Frontal cortex (tissue), 4 donors: Measurements from ENCODE around the gene KRT77. TPM values are rescaled to one million over a fixed set of nuclear protein-coding genes. Genes with fewer than 3 reads are reported as not detected.

ENCODE experiments used
- DNase-seq, 2 donors: peaks; one replicate each; pipeline ENCODE4 v3.0.0; 2012; ENCODE audit warnings: low spot score in 2 of 2
- FAIRE-seq: peaks from 2 replicates; lab custom pipeline; 2012; peaks lifted over from hg19 to GRCh38; lab: Jason Lieb, UNC
- total RNA-seq: library from RNA; depleted of rRNA; stranded (reverse); fragments of >200 nt; gene quantifications from one replicate; pipeline ENCODE4 v1.2.3, GENCODE V29; 2014
- donor health status: control.
- donor health status: control.
- donor health status: control.

KRT77 gene
- total RNA-seq, 1 donor from 2014 or later: not detected

DNA sequence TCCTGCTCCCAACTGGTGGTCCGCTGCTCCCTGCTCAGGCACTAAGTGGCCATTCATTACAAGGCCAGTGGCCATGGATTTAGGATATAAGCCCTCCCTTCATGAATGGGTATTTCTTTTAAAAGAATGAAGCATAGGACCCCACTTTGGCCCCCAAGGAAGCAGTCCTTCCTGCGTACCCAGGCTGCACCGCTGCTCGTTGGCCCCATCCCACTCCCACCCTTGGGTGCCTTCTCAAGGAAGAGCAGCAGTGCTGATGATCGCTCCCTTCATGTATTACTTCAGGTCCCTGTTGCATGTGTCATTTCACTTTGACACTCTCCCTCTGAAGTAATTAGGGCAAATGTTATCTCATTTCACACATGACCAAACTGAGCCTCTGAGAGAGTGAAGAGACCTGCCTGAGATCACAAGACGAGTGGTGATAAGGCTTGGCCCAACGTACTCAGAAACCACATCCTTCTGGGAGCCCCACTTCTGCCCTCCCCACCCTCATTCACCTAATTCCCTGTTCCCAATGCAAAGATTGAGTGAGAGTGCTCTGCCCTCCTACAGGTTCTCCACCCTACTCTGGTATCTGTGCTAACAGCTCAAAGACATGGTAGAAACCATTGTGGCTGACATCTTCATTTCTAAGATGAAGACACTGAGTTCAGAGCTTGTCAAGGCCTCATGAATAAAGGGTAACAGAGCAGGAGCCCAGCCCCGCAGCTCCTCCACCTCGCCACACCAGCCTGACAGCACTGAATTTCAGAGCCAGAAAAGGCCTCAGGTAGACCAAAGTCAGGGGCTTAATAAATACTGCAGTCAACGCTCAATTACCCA, 41.0 kb downstream of the KRT77 start:
- no peak for FAIRE-seq
- DNase-seq: no peak

DNA sequence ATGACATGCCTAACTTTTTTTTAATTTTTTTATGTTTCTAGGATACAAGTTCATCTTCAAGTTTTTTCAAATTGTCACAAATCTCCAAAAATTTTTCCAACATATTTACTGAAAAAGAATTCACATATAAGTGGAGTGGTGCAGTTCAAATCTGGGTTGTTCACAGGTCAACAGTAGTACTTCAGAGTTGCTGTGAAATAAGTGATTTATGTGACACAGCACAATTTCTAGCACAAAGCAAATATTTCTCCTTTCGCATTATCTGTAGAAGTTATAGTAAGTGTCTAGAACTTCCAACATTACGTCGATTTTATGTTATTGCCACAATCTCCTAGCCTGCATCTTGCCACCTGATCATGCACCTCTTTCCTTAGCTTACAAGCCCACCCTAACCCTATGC, 41.7 kb downstream of the KRT77 start:
- DNase-seq (no peak), FAIRE-seq (no peak)

DNA sequence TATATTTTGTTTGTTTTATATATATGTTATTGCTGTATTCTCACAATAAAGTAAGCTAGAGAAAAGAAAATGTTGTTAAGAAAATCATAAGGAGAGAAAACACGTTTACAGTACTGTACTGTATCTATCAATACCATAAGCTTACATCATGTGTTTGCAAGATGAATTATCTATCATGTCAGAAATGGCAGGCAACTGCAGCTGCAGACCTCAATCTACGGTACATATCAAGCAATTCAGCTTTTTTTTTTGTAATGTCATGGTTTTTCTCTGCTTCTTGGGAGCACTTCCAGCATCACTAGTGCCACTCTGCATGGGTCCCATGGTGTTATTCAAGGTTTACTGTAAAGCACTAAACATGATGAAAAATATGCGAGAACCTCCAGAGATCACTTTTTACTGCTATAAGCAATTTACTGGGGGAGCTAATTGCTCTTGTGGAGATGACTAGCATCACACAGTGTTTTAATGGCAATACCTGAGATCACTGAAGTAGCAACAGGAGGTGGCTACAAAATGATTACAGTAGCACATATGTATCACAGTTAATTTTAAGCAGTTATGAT, 42.3 kb downstream of the KRT77 start:
- no peak for FAIRE-seq

DNA sequence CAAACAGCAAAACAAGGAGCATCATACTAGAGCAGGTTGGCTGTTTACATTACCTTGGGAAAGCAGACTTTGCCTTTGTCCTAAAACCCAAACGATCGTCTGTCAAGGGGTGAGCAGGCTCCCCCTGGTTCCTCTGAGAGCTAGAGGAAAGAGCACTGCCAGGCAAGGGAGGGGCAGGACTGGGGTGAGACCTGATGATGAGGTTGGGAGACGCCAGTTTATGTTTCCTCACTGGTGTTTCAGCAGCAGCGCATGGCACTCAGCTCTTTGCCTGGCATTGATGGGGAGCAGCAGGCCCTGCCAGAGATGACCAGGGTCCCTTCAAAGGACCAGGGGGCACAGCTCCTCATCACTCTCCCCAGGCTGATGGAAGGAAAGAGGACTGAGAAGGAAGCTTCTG, 43.4 kb downstream of the KRT77 start:
- no peak for FAIRE-seq
- DNase-seq: no peak

More for the DNA sequence above, 42.3 kb downstream of the KRT77 start:
- DNase-seq: no peak

DNA sequence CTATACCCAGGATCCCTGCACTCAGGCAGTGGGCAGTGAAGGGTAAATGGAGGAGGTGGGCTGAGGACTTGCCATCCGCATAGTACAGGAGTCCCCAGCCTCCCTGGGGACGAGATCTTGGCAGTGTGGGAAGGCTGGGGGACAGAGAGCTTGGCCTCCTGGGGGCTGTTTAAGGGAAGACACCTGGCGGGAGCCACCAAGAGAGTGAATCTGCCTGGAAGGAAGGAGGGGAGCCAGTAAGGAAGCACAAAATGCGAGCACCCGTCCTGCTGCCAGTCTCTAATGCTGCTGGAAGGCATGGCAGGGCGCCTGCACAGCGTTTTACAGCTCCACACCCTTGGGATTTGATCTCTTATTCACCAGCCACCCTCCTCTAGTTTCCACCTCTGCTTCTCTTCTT, 43.9 kb downstream of the KRT77 start:
- DNase-seq (no peak), FAIRE-seq (no peak)

DNA sequence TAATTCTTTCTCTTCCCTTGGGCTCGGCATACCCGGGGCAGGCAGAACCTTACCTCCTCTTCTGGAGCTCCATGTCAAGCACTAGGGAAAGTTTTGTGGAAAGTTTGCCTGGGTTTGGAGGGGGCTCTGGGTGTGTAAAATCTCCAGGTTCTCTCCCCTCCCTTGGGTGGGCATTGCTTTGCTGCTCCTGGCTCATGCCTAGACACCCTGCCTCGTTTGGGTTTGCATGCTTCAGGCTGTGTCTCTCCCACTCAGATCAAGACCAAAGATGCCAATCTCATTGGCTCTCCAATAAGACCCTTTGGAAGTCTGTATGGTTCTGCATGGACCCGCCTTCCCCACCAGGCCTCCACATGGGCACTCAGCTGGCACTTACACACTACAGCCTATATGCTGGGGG, 45.1 kb downstream of the KRT77 start:
- FAIRE-seq: no peak
- DNase-seq: no peak

DNA sequence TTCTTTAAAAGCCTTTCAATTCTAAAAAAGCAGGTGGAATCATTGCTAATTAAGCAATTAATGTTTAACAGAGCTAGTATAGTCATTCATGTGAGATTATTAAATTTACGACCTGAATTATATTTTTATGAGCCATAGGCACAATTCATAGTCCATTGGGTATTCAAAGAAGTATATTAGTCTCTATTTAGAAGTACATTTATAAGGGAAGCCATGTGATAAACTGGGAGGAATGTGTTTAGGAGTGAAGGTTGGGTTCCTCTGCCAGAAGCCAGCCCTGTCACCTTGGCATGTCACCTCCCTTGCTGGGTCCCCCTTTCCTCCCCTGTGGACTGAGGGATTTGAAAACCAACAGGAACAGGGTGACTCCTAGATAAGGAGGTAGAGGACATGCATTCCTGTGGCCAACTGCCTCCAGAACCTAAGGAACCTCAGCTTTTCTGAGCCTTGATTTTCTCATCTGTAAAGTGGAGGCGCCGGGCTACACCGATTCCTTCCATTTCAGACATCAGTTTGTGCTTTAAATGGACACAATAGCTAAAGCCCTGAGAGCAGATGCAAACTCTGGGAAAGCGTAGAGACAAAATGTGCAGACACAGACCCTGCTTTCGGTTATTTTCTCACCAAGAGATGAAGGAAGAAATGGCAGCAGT, 45.9 kb downstream of the KRT77 start:
- FAIRE-seq (no peak), DNase-seq (no peak)

DNA sequence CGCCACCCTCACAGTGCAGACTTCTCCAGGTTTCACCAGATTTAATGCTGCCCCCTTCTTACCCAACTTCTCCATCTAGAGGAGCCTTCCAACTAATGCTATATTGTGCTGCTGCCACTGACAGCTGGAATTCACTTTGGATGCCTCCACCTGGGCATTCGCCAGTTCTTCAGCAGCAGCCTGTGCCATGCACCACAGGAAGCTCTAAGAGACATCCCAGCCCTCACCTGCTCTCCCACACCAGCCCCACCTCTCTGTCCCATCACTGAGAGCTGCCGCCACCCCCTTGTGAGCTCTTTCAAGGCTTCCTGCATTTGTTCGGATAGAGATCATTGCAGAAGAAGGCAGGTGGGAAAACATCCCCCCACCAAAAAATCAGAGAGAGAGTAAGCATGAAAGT, 46.7 kb downstream of the KRT77 start:
- DNase-seq (no peak), FAIRE-seq (no peak)

DNA sequence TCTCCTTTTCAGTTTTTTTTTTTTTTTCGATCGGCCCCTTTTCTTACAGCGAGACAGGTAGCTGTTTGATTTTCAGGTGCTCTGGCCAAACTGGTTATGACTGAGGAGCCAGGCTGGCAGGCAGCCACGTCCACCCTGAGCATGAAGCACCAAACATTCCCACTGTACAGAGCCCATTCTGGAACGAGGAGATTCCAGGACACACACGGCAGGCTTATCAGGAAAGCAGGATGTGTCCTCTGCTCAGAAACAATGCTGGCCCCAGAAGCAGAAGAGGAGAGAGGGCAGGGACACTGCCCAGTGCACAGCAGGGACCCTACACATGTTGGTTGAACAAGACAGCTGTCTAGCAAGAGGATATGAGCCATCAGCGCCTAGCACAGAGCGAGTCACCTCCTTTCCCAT, 47.6 kb downstream of the KRT77 start:
- no peak for FAIRE-seq
- no peak for DNase-seq

DNA sequence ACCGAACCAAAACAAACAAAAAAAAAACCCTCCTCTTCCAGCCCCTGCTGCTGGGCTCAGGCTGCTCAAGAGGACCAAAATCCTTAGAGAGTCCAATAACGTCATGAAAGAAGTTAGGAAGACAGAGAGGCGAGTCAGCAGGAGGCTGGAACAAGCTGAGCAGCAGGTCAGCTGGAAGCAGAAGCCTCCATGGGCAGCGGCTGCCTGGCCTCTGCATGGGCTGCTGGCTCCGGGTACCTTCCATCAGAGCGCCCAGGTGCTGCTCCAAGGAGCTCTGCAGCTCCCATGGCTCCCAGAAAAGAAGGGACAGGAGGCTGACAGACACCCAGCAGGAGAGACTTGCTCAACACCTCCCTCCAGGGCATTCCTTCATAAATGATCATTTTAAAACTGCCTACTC, 48.1 kb downstream of the KRT77 start:
- no peak for FAIRE-seq

DNA sequence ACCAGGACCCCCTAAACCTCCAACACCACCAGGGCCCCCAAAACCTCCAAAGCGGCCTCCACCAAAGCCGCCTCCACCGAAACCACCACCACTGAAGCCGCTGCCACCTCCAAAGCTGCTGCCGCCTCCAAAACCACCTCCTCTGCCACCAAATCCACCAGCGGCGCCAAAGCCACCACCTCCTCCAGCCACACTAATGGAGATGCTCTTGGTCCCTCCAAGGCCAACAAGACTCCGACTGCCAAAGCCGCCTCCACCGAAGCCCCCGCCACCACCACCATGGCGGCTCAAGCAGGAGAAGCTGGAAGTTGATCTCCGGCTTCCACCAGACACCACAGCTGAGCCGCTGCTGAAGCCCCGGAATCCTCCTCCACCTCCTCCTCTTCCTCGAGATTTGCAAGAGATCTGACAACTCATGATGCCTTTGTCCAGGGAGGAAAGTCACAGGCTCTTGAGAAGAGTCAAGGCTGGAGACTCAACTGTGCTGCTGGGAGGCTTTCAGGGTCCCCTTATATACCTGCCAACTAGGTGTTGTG, 51.5 kb downstream of the KRT77 start, which contains the start of gene KRT2:
KRT2 (minus strand) TSS at position 486 of the 536 bp plus-strand sequence; CDS start at position 417, 69 bp downstream.
- DNase-seq (no peak), FAIRE-seq (no peak)

More for the DNA sequence above, 48.1 kb downstream of the KRT77 start:
- no peak for DNase-seq

DNA sequence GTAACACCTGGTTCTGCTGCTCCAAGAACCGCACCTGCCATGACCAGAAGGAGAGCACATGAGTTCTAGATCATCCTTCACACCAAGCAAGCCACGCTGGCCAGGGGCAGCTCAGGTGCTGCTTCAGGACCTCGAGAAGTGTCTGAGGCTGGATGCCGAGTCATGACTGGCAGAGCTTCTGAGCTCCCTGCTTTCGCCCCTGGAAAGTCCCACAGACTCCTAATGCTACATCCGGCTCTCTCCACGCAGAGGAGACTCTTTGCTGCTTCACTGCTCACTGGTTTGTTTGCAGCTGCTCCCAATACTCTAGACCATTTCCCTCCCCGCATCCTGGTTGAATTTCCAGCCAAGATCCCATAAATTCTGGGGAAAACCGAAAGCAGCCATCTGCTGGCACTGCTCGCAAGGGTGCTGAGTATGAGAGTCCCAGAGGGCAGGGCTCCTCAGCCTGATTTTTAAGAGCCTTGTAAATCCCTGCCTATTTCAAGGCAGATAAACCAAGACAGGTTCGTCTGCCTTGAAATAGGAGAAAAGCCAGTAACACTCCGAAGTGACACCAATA, 52.7 kb downstream of the KRT77 start:
- DNase-seq (no peak), FAIRE-seq (no peak)

DNA sequence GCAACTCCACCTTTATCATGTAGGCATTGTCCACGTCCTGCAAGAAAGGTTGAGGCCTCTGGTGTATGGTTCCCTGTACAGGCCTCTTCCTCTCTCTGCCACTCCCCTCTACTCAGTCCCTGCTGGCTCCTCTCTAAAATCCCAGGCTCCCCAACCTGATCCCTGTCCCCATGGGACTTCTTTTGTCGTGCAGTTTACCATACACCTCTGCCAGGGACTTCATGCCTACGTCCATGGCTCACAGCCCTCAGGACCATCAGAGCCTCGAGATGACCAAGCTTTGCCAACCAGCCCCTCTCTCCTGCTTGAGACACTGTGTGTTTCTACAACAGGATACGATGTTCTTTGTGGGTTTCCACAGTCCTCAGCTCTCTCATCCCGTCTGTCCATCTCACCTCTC, 54.3 kb downstream of the KRT77 start:
- FAIRE-seq (no peak), DNase-seq (no peak)

DNA sequence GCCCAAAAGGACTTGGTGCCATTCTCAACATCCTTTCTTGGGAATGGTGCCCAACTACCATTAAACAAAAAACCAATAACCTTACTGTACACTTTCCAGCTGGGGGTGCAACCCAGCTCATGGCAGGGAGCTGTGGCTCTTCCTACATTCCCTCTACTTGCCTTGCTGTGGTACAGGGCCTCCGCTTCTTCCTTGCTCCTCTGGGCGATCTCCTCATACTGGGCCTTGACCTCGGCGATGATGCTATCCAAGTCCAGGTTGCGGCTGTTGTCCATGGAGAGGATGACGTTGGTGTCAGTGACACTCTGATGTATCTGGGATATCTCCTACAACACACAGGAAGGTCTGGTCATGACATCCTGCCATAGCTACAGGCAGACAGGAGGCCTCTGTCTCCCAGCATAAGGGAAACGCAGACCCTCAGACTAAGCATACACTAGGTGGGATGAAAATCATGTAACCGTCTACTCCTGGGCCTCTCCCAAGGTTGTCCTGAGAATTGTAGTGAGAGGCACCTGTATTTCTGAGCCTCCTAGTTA, 55.2 kb downstream of the KRT77 start:
- FAIRE-seq (no peak), DNase-seq (no peak)

DNA sequence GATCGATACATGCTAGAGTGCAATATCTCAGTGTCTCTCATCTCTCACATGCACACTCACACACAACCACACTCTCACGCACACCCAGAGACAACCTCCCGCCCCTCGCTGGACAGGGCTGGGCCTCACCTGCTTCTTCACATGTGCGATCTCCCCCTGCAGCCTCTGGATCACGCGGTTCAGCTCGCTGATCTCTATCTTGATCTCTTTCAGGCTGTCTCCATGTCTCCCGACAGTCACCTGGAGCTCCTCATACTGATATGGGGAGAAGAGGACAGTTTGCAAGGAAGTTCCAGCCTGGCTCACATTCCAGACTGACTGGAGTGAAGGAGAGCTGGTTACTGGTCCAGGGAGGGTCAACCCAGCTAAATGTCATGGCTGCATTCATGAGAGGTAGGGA, 55.7 kb downstream of the KRT77 start:
- FAIRE-seq: no peak
- DNase-seq: no peak

DNA sequence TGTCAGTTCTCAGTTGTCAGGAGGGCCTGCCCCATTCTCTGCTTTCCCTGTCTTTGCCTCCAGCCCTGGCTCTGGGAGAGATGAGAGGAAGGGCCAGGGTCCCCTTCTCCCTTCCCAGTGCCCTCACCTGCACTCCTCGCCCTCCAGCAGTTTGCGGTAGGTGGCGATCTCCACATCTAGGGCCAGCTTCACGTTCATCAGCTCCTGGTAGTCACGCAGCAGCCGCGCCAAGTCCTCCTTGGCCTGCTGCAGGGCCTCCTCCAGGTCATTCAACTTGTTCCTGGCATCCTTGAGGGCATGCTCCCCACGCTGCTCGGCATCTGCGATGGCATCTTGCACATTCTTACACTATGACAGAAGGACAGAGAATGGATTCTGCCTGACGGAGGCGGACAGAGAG, 56.7 kb downstream of the KRT77 start:
- FAIRE-seq (no peak), DNase-seq (no peak)

DNA sequence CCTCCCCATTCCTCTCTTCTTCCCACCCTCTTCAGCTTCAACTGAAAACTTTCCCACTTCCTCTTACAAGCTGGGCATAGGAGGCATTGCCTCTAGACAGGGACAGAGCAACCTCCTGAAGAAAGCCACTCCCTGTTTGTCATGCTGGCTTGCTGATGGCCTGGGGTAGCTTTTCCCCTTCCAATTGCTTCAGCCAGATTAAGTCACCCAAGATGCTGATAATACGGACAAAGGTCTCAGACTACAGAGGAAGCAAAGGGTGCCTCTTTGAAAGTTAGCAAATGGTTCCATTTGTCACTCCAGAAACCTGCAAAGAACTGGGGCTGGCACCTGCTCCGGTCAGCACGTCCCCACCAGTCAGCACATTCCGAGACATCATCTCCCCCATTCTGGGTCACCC, 57.3 kb downstream of the KRT77 start:
- FAIRE-seq (no peak), DNase-seq (no peak)

DNA sequence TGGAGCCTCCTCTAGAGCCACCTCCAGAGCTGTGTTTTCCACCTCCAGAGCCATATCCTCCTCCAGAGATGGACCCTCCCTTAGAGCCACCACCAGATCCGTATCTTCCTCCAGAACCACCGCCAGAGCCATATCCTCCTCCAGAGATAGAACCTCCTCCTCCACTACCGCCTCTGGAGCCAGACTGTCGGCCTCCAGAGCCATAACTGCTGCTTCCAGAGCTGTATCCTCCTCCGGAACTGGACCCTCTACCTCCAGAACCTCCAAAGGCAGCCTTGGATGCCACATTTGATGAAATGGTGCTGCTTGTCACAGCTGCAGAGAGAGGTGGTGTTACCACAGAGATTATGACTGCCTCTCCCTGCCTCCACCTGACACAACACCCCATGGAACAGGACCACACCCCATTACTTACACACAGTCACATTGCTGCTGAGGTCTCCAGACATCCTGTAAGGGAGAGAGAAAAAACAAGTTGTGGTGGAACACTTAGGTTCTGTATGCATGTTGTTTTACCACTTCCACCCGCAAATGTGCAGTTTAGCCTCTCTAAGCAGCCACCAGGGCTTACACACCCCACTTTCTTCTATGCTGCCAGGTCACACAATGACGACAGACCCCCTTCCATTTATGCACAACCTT, 58.1 kb downstream of the KRT77 start:
- FAIRE-seq (no peak), DNase-seq (no peak)

DNA sequence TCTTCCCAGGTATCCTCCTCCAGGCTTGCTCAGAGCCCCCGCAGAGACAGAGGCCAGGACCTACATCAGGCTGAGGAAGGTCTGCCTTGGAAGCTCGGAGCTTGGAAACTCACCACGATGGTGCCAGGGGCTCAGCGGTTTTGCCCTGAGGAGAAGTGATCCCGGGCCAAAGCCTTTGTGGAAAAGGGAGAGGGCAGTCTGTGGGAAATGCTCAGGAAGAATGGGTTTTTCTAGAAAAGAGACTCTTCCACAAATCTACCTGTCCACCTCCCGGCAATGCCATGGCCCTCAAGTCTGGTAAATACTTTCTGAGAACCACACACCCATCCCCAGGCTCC, 59.3 kb downstream of the KRT77 start:
- FAIRE-seq (no peak), DNase-seq (no peak)
